Psoas muscle (tissue), 8 donors: ENCODE results near the gene GNG7. TPM values are rescaled to one million over a fixed set of nuclear protein-coding genes. Genes with fewer than 3 reads are reported as not detected.
"Not testable (repeated sequence)": the region's sequence is repeated elsewhere in the genome, so short reads cannot be mapped to it uniquely, and the experiment has no call there.

Source experiments
- ATAC-seq, 4 donors: fragments of 200-7000 bp; cut with Tn5 transposase; one replicate each; pipeline ENCODE4 v1.9.1; 2020; ENCODE audit warnings: moderate library complexity in 3 of 4, mild to moderate bottlenecking in 2 of 4
- DNase-seq, 2 donors: peaks; one replicate each; pipeline ENCODE4 v3.0.0-alpha.2; 2020
- H3K27ac ChIP-seq: fragments of 200-600 bp; one replicate; pipeline ENCODE4 v1.8.0; 2022
- H3K27me3 ChIP-seq, 3 donors: fragments of 200-600 bp in 1 of 3; one replicate each; pipeline versions ENCODE4 v1.6.1 to v1.8.0; 2013 to 2022; ENCODE audit warnings: low read length in 2 of 3, mild to moderate bottlenecking in 2 of 3, moderate library complexity in 1 of 3; ENCODE audit not compliant: insufficient read depth in 3 of 3
- H3K36me3 ChIP-seq, 2 donors: fragments of 200-600 bp in 1 of 2; one replicate each; pipeline versions ENCODE4 v1.6.1 to v1.8.0; 2013 to 2022; ENCODE audit warnings: low read depth in 1 of 2, mild to moderate bottlenecking in 1 of 2, moderate library complexity in 1 of 2; ENCODE audit not compliant: insufficient read depth in 1 of 2
- H3K4me1 ChIP-seq: fragments of 200-600 bp; one replicate; pipeline ENCODE4 v1.8.0; 2022
- H3K4me3 ChIP-seq: fragments of 200-600 bp; one replicate; pipeline ENCODE4 v1.8.0; 2022; ENCODE audit warnings: mild to moderate bottlenecking
- H3K9me3 ChIP-seq: fragments of 200-600 bp; one replicate; pipeline ENCODE4 v1.8.0; 2022
- CTCF ChIP-seq: fragments of 200-600 bp; IDR thresholded peaks from one replicate; pipeline ENCODE4 v1.8.0; 2022; ENCODE audit warnings: antibody characterized with exemption
- WGBS, 3 donors: extraction: QIAGEN DNeasy Blood & Tissue Kit; methylation state at CpG; one replicate each; pipeline versions ENCODE4 v1.1.6 to v1.1.7; 2013; 5-methylcytosine and 5-hydroxymethylcytosine counted together
- intact Hi-C, 2 donors: fragments of 100-400 bp; cut with DNase I; formaldehyde crosslinking; loops; one replicate each; pipeline versions ENCODE4 v1.11.0 to v1.14.2; 2022
- polyA plus RNA-seq, 3 donors: library from polyadenylated mRNA; stranded (reverse); fragments of 200-250 nt; gene quantifications; one replicate each; pipeline ENCODE4 v1.2.3, GENCODE V29; 2013
- total RNA-seq, 4 donors: library from RNA; stranded (reverse); fragmentation: NEBNext Ultra II Directional in 2 of 4; extraction: Animal tissue kit (Norgen Biotek cat#: 25700) in 2 of 4; gene quantifications; one replicate each; pipeline versions ENCODE4 v1.2.1 to v1.2.4, GENCODE V29; 2021 to 2023
- donor health status: healthy with polysubstance abuse.
- donor health status: DM: no; HTN: no; CAD: no; lungs with moderate emphysema.
- donor health status: Bipolar disorder and iron deficiency.
- donor health status: healthy.
- donor health status: DM: yes; HTN: yes; CAD: no.
- donor health status: DM: no; HTN: no; CAD: no.
- donor health status: DM: no; HTN: no; CAD: no.
- donor health status: DM: yes; HTN: yes; CAD: no.

Gene GNG7
- total and polyA plus RNA-seq, 7 donors = 0.48 to 5.4 (median 1.2) TPM

- intact Hi-C loops = no loop called here
- ATAC-seq (no peak), DNase-seq (no peak)
- no peak for TF ChIP-seq CTCF
- 26 to 49% (median 29%) methylated on average over 11 of the region's 11 CpGs for WGBS, 3 donors
- Histone ChIP-seq H3K27me3 (no peaks in the 10 kb centered on the region), H3K9me3 (no peaks in the 10 kb centered on the region), H3K4me1 (no peaks in the 10 kb centered on the region), H3K4me3 (no peak overlapping the region), H3K27ac (no peak overlapping the region), H3K36me3 (no peaks in the 10 kb centered on the region)
Observed at GRCh38 chr19:2675892-2676291, 26.6 kb downstream of the GNG7 start.

- Histone ChIP-seq H3K36me3 (no peaks in the 10 kb centered on the region), H3K9me3 (no peaks in the 10 kb centered on the region), H3K4me3 (no peak overlapping the region), H3K27ac (no peak overlapping the region), H3K27me3 (peaks cover 0 to 1% (median 0%) of the 10 kb centered on the region in 3 donors), H3K4me1 (no peaks in the 10 kb centered on the region)
- no peak for DNase-seq
- TF ChIP-seq CTCF = no peak
- WGBS, 3 donors = 74 to 85% (median 77%) methylated on average over 15 to 16 of the region's 16 CpGs
- intact Hi-C loops = no loop called here
- ATAC-seq = no peak
Observed at GRCh38 chr19:2670217-2670616, 32.3 kb downstream of the GNG7 start.

DNA sequence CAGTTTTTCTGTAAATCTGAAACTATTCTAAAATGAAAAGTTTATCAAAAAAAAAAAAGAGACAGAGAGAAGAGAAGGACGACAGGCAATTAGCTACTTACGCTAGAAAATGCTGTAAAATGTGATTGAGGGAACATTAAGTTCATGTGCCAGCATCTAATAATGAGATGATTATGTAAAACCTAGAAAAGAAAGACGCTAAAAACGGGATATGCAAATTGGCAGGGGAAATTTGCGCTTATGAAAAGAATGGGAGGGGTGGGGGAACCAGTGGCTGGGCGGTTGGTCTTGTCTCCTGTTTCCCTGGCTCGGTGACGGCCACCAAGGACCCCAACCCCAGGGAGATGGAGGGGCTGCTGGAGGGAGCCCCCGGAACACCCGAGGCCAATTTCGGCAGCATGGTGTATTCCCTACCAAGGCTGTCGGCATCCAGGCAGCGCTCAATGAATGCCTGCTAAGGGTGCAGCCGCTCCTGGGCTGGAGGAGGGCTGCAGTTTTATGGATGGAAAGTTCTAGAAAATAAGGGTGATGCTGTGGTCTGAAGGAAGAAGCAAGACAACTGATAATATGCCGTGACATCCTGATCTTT, 34.2 kb downstream of the GNG7 start:
- H3K9me3 ChIP-seq = no peaks in the 10 kb centered on the region
- H3K4me3 ChIP-seq = no peak overlapping the region
- DNase-seq (no peak), ATAC-seq (no peak)
- no peak for TF ChIP-seq CTCF
- peaks cover 0 to 1% (median 0%) of the 10 kb centered on the region in 3 donors for H3K27me3 ChIP-seq
- H3K36me3 ChIP-seq = no peaks in the 10 kb centered on the region
- WGBS, 3 donors = 77 to 90% (median 86%) methylated on average over 15 of the region's 15 CpGs
- no peak overlapping the region for H3K27ac ChIP-seq
- intact Hi-C loops = no loop called here
- no peaks in the 10 kb centered on the region for H3K4me1 ChIP-seq

DNA sequence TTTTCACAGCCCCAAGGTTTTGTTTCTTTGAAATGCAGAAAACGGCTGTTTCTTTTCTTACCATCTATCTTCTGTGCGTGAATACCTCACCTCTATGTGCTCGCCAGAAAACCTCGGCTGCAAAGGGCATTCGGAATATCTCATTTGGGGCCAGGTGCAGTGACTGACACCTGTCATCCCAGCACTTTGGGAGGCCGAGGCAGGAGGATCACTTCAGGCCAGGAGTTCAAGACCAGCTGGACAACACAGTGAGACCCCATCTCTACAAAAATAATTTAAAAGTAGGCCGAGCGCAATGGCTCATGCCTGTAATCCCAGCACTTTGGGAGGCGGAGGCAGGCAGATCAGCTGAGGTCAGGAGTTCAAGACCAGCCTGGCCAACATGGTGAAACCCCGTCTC, 35.1 kb downstream of the GNG7 start:
- H3K36me3 ChIP-seq, ATAC-seq, intact Hi-C loops, H3K27me3 ChIP-seq, H3K9me3 ChIP-seq, H3K4me1 ChIP-seq, H3K4me3 ChIP-seq, DNase-seq, H3K27ac ChIP-seq: not testable (repeated sequence)
- WGBS, 3 donors = 88 to 91% (median 91%) methylated on average over 10 of the region's 10 CpGs

GRCh38 chr19:2666344-2666994, 36.0 kb downstream of the GNG7 start:
- H3K27ac ChIP-seq = no peak overlapping the region
- 78 to 80% (median 80%) methylated on average over 9 of the region's 9 CpGs for WGBS, 3 donors
- no peak for DNase-seq

More at GRCh38 chr19:2666344-2666994, 36.0 kb downstream of the GNG7 start:
- no peak for TF ChIP-seq CTCF
- intact Hi-C loops = no loop called here
- Histone ChIP-seq H3K4me3 (no peak overlapping the region), H3K9me3 (no peaks in the 10 kb centered on the region), H3K4me1 (no peaks in the 10 kb centered on the region), H3K36me3 (no peaks in the 10 kb centered on the region), H3K27me3 (peaks cover 0 to 1% (median 0%) of the 10 kb centered on the region in 3 donors)
- no peak for ATAC-seq
